AG10803 (cell line): ENCODE data around the gene TXNL4A.
A peak's percentile ranks its signal among the peaks of the same experiment; 100 is the strongest.

Experiments
- DNase-seq: peaks from one replicate; pipeline ENCODE4 v3.0.0; 2010; ENCODE audit warnings: low read depth
- H3K4me3 ChIP-seq: 2 replicates; pipeline ENCODE4 v1.5.1; 2011; ENCODE audit warnings: mild to moderate bottlenecking, low read length, control low read depth
- CTCF ChIP-seq: conservative IDR thresholded peaks from 2 replicates; pipeline ENCODE4 v1.5.1; 2011; ENCODE audit warnings: mild to moderate bottlenecking, low read length, control low read depth, inconsistent platforms

Gene TXNL4A

DNA sequence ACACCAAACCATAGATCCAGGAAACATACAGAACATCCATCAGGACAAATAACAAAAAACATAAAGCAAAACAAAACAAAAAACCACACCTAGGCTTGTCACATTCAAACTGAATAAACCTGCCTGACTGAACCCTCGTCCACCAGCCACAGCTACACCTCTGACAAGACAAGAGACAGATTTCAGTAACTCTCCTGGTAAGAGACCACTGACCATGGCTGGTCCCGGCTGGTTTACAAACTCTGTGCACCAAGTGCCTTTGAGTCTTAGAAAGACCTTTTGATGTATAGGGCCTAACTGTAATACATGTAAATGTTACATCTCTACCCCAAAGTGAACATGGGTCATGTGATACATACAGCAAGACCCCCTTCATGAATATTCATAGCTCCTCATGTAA is 32.1 kb downstream of the TXNL4A start:
- H3K4me3 ChIP-seq = no peak overlapping the region
- no peak for TF ChIP-seq CTCF
- no peak for DNase-seq

GRCh38 chr18:79955302-79956075 is 32.9 kb downstream of the TXNL4A start:
- no peak for DNase-seq
- H3K4me3 ChIP-seq = no peak overlapping the region
- TF ChIP-seq CTCF = no peak

DNA sequence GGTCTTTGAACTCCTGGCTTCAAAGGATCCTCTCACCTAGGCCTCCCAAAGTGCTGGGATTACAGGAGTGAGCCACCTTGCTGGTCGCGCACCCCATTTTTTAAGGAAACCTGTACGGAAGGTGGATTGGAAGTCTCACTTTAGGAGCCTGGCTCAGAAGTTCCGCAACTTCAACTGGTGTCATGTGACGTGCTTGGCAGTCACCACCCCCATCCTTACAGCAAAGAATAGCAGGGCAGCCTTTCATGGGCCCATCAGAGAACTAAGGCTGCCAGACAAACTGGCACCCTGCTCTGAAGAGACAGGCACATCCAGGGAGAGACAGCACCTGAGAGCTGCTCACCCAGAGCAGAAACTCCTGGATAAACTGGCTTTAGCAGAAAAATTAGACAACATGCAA is 33.6 kb downstream of the TXNL4A start:
- DNase-seq = no peak
- no peak overlapping the region for H3K4me3 ChIP-seq
- TF ChIP-seq CTCF = no peak

- TF ChIP-seq CTCF = no peak
- no peak for DNase-seq
- no peak overlapping the region for H3K4me3 ChIP-seq
These were observed 34.3 kb downstream of the TXNL4A start for GRCh38 chr18:79953971-79954651.

DNA sequence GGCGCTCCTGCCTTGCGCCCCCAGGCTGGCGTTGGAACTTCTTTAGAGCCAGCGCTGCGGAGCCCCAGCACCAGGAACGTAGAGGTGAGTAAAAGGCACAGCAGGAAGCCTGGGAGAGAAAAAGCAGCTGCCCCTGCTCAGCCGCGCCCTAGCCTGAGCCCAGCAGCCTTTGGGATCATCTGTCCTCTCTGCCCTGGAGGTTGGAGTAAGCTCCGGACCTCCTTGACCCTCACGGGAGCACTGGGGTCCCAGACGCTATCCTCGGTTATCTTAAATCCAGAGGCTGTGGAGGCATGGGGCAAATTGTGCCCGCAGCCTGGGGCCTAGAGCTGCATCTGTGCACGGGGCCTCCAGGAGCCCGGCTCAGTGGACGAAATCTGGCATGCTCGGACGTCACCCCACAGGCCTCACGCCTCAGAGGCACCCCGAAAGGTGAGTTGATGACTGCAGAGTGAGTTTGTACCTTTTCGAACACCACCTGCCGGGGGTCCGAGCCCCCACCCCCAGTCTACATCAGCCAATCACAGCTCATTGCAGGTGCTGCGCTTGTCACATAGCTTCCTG is 35.3 kb downstream of the TXNL4A start:
- H3K4me3 ChIP-seq = no peak overlapping the region
- DNase-seq = no peak
- TF ChIP-seq CTCF = no peak

DNA sequence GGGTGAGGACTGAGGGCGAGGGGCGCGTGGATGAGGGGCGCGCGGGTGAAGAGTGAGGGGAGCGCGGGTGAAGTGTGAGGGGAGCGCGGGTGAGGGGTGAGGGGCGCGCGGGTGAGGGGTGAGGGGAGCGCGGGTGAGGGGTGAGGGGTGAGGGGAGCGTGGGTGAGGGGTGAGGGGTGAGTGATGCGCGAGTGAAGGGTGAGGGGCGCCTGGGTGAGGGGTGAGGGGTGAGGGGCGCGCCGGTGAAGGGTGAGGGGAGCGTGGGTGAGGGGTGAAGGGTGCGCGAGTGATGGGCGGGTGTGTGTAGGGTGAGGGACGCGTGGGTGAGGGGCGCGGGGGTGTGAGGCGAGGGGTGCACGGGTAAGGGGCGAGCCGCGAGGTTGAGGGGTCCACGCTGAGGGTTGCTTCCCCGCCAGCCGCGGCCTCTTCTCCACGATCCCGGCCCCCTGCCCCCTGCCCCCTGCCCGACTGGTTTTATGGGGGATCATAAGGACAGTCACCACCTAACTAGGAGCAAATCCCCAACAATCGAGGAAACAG is 35.8 kb downstream of the TXNL4A start:
- no peak for DNase-seq
- TF ChIP-seq CTCF = no peak
- H3K4me3 ChIP-seq = peak overlapping the region; percentile 69
